ENCODE measurements around the gene SYNDIG1L.

The SYNDIG1L gene

GRCh38 chr14:74358176-74358829 is 67.7 kb downstream of the SYNDIG1L start:
- TF ChIP-seq GABPA (IDR thresholded peaks at IDR 0.05; ENCODE audit: low read depth) (no peak), CTCF (IDR thresholded peaks at IDR 0.05; ENCODE audit: insufficient read depth, low read length) (no peak), POLR2AphosphoS5 (IDR thresholded peaks at IDR 0.05; ENCODE audit: low read depth) (no peak), REST (IDR thresholded peaks at IDR 0.05; ENCODE audit: insufficient replicate concordance, low read depth) (no peak)
- no peak overlapping the region for H3K4me3 ChIP-seq (replicated peaks; ENCODE audit: insufficient read depth, low read length)
- H3K27me3 ChIP-seq (ENCODE audit: insufficient read depth, poor library complexity, severe bottlenecking), result no peaks in the 10 kb centered on the region
- DNase-seq (ENCODE audit: low read depth in 1 of 2, low spot score in 1 of 2), result no peak
- H3K27ac ChIP-seq (replicated peaks), result no peak overlapping the region

GRCh38 chr14:74357585-74357984 is 68.4 kb downstream of the SYNDIG1L start:
- no peak for DNase-seq (ENCODE audit: low read depth in 1 of 2, low spot score in 1 of 2)
- no peak overlapping the region for H3K27ac ChIP-seq (replicated peaks)
- TF ChIP-seq GABPA (IDR thresholded peaks at IDR 0.05; ENCODE audit: low read depth) (no peak), POLR2AphosphoS5 (IDR thresholded peaks at IDR 0.05; ENCODE audit: low read depth) (no peak), CTCF (IDR thresholded peaks at IDR 0.05; ENCODE audit: insufficient read depth, low read length) (no peak), REST (IDR thresholded peaks at IDR 0.05; ENCODE audit: insufficient replicate concordance, low read depth) (no peak), SPI1 (IDR thresholded peaks at IDR 0.05; ENCODE audit: borderline replicate concordance, low read depth) (no peak)
- H3K27me3 ChIP-seq (ENCODE audit: insufficient read depth, poor library complexity, severe bottlenecking), result no peaks in the 10 kb centered on the region
- H3K4me3 ChIP-seq (replicated peaks; ENCODE audit: insufficient read depth, low read length), result no peak overlapping the region

DNA sequence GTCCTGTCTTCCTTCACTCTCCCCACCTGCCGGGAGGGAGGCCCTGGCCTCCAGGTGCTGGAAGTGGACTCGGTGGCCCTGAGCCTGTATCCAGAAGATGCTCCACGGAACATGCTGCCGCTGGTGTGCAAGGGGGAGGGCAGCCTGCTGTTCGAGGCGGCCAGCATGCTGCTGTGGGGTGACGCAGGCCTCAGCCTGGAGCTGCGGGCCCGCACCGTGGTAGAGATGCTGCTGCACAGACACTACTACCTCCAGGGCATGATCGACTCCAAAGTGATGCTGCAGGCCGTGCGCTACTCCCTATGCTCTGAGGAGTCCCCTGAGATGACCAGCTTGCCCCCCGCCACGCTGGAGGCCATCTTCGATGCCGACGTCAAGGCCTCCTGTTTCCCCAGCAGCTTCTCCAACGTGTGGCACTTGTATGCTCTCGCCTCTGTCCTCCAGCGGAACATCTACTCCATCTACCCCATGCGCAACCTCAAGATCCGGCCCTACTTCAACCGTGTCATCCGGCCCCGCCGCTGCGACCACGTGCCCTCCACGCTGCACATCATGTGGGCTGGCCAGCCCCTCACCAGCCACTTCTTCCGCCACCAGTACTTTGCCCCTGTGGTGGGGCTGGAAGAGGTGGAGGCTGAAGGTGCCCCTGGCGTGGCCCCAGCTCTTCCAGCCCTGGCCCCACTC is 69.0 kb downstream of the SYNDIG1L start:
- no peak overlapping the region for H3K4me3 ChIP-seq (replicated peaks; ENCODE audit: insufficient read depth, low read length)
- H3K27ac ChIP-seq (replicated peaks), result no peak overlapping the region
- no peak for DNase-seq (ENCODE audit: low read depth in 1 of 2, low spot score in 1 of 2)
- H3K27me3 ChIP-seq (ENCODE audit: insufficient read depth, poor library complexity, severe bottlenecking), result no peaks in the 10 kb centered on the region
- TF ChIP-seq GABPA (IDR thresholded peaks at IDR 0.05; ENCODE audit: low read depth), result no peak
- TF ChIP-seq CTCF (IDR thresholded peaks at IDR 0.05; ENCODE audit: insufficient read depth, low read length), result no peak
- no peak for TF ChIP-seq REST (IDR thresholded peaks at IDR 0.05; ENCODE audit: insufficient replicate concordance, low read depth)
- TF ChIP-seq POLR2AphosphoS5 (IDR thresholded peaks at IDR 0.05; ENCODE audit: low read depth), result no peak

All from HL-60 (cell line).